SKM-1 (cell line): Measurements from ENCODE around the gene TRIM46.
"Not testable (repeated sequence)": the region's sequence is repeated elsewhere in the genome, so short reads cannot be mapped to it uniquely, and the experiment has no call there.

Experiments
- DNase-seq: peaks from one replicate; lab custom pipeline; 2025; ENCODE audit not compliant: unreplicated experiment; lab: John Stamatoyannopoulos, UW

Gene TRIM46

DNA sequence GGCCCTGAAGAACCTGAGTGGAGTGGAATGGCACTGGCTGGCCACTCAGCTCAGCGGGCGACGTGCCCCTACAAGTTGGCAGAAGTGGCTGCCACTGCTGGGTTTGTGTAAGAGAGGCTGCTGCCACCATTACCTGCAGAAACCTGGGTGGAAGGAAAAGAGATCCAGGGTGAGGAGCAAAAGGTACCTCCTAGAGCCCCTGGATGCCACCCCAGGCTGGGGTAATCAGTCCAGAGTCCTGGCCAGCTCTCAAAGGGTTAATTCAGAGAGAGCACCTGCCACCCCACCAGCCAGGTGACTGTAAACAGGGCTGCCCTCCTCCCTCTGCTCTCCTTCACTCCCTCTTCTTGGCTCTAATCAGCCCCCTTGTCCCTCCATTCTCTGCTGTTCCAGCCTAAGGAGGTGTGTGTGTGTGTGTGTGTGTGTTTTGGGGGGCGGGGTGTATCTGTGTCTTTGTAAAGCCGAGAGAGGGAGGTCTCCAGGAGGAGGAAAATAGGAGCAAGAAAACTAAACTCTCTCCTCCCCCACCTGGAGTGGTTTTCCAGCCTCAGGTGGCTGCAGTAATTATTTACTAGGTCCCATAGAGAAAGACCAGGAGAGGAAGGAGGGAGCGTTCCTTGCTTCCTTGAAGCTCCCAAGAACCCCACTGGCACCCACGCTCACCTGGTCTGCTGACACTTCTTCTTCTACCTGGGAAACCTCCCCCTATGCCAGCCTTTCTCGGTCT, 12.6 kb downstream of the TRIM46 start:
- no peak for DNase-seq

DNA sequence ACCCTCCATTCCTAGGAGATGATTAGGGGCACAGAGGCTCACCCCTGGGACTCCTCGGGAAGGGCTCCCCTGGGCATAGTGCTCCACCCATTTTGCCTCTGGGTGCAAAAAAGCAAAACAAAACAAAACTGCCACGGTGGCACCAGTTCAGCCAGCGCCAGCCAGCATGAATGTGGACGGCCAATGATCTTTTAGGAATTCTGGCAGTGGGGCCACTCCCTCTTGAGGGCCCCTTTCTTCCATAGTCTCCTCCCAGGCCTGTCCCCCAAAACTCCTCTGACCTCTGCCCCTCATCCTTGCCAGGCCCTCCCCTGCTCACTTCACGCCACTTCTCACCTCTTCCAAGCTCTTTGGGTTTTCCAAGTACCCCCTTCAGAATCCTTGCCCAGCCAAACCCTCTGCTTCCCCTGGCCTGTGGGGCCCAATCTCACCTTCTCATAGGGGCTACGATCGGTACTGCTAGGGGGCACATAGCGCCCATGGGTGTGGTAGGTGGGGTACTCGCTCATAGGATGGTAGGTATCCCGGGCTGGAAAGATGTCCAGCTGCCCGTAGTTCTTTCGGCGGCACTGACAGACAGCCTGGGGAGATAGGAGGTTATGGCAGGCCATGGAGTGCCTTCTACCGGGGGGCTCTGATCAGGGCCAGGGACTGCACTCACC, 13.3 kb downstream of the TRIM46 start:
- no peak for DNase-seq

DNA sequence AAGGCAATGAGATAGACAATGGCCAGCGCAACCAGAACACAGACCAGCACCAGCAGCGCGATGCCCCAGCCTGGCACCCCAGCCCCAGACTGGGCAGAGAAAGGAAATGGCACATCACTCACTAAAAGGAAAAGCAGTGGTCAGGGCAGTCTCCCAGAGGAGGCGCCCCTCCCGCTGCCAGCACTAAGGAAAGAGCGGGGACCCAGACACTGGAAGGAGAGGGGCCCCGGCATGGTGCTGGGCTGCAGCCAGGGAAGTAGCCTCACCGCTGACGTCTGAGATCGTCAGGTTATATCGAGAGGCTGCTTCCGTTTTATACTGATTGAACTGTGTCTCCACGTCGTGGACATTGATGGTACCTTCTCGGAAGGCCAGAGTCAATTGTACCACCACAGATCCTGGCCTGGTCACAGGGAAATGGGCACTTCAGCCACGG, 13.8 kb downstream of the TRIM46 start:
- no peak for DNase-seq

DNA sequence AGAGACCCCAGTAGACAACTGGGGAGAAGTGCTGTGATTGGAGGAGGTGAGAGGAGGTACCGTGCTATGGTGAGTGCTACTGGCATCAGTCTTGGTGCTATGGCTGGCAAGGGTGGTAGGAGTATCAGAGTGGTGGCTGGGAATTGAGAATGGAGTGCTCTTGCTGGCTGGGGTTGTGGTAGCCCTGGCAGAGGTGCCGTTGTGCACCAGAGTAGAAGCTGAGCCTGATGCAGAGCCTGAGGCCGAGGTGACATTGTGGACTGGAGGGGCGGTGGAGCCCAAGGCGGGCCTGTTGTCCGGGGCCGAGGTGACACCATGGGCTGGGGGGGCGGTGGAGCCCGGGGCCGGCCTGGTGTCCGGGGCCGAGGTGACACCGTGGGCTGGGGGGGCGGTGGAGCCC, 14.6 kb downstream of the TRIM46 start:
- no peak for DNase-seq

DNA sequence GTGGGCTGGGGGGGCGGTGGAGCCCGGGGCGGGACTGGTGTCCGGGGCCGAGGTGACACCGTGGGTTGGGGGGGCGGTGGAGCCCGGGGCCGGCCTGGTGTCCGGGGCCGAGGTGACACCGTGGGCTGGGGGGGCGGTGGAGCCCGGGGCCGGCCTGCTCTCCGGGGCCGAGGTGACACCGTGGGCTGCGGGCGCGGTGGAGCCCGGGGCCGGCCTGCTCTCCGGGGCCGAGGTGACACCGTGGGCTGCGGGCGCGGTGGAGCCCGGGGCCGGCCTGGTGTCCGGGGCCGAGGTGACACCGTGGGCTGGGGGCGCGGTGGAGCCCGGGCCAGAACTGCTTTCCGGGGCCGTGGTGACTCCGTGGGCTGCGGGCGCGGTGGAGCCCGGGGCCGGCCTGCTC, 16.3 kb downstream of the TRIM46 start:
- DNase-seq, result not testable (repeated sequence)

DNA sequence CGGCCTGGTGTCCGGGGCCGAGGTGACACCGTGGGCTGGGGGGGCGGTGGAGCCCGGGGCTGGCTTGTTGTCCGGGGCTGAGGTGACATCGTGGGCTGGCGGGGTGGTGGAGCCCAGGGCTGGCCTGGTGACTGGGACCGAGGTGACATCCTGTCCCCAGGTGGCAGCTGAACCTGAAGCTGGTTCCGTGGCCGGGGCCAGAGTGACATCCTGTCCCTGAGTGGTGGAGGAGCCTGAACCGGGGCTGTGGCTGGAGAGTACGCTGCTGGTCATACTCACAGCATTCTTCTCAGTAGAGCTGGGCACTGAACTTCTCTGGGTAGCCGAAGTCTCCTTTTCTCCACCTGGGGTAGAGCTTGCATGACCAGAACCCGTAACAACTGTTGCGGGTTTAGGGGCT, 18.3 kb downstream of the TRIM46 start:
- DNase-seq, result no peak

DNA sequence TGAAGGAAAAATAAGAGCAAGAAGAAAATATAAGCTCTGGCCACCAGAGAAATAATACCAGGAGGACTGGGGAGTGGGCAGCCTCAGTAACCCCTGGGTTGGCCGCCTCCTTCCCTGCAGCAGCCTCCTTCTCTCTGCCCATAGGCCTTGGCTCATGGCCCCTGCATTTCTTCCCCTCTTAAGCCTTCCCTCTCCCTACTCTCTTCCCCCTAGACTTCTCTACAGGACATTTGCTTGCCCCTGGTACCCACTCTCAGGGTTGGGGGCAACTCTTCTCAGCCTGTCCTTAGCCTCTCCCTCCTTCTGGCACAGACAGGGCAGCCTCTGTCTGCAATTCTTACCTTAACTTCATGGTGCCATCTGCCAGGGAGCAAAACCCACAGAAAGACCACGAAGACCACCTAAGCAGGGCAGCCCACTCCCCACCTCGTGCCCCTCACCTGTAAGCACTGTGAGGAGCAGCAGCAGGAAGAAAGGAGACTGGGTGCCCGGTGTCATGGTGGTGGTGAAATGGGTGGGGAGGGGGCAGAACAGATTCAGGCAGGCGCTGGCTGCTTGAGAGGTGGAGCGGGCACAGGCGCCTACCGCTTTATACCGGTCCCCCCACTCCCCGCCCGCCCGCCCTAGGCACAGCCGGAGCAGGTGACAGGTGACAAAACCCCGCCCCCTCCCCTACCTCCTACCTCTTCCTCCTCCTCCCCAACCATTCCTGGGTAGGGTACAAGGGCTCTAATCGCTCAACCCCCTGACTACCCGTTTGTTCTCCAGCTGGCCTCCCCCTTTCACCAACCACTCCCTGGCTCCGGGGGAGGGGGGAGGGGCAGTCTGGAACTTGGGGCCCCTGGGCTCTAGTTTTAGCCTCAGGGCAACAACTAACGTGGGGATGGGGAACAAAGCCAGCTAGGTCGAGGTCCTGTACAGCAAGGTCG, 19.0 kb downstream of the TRIM46 start:
- no peak for DNase-seq

DNA sequence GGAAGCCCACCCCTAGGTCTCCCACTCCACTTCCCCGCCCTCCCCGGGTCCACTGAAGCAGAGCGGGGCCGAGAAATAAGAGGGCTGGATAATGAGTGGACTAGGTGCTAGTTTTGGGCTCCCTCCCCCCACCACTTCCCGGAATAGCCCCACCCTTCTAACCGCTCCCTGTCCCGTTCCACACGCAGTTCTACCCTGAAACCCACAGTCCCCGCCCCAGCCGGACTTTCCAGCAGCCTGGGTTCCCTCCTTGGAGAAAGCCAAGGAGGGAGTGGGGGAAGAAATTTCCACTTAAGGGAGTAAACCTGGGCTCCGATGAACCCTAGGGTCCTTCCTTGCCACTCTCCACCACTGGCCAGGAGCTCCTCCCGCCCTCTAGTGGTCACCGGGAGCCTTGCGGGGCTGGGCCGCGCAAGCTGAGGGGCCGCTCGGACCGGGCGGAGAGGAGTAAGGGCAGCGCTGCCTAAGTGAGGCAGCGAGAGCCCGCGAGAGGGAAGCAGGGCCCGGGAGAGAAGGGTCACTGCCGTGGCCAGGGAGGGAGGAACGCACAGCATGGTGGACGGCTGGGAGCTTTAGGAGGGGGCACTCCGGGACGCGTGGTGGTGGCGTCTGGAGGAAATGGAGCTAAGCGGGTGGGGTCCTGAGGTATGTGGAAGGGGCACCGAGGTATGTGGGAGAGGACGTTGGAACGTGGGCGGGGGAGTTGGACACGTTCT, 19.8 kb downstream of the TRIM46 start:
- peak; percentile 94 for DNase-seq

DNA sequence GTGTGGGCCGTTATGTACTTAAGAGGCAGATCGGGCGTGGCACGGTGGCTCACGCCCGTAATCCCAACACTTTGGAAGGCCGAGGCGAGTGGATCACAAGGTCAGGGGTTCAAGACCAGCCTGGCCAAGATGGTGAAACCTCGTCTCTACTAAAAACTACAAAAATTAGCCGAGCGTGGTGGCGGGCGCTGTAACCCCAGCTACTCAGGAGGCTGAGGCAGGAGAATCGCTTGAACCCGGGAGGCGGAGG, 20.3 kb downstream of the TRIM46 start:
- DNase-seq, result not testable (repeated sequence)

DNA sequence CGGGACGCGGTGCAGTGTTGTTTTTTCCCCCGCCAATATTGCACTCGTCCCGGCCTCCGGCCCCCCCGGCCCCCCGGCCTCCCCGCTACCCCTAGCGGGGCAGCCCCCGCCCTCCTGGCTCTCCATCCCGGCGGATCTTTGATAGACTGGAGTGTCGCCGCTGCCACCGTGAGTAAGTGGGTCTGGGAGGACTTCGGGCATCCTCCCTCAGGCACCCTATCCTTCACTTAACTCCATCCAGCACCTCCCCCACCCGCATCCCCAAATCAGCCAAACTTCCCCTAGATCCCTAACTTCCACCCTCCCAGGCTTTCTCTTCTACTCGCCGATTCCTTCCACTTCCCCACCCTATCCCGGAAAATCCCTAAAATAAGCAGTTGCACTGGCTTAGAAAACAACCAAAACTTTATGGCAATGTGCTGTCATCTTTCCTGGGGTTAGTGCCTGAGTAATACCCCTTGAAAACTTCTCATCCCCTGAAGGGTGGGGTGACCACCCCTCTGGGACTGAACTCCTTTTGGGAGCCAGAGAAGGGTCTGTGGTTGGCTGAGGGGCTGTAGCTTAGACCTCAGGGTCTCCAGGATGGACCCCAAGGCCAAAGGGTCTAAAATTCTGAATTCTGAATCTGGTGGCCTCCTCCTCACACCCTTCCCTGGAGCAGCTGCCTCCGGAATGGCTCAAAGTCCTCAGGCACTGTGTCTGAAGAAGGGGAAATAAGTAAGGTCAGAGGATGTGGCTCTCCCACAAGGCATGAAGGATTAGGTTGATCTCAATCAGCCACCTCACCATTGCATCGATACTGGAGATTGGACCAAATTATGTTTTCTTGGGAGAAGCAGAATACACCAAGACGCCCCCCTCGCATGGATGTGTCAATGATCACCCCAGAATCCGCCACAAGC, 21.8 kb downstream of the TRIM46 start:
- no peak for DNase-seq

DNA sequence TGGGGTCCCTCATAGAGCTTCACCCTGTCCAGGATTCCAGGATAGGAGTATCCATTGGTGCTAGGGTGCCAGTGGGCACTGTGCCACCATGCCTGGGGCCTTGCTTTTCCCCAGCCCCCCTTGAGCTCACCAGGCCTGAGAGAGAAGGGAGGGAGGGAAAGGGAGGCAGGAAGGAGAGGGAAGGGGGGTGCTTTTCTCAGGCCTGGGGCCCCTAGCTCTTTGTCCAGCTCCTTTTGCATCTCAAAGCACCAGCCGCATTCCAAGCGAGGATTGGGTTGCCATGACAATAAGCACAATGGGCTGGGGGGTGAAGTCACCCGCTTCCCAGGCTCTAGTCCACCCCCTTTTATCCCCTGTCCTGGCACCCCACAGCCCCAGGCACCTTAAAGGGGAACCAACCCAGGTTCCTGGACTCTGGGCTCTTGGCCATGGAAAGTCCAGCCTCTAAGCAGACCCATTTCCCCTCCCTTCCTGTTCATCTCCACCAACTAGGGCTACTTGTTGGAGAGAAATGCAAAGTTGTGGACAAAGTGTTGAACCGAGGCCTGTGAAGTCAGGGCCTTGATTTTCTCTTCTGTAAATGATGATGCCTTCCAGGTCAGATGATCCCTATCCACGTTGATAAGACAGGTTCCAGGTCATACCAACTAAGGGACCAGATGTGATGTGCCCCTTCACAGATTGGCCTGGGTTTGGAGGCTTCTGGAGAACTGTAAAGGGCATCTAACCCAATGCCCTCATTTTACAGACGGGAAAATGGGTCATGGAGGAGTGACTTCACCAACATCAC, 22.6 kb downstream of the TRIM46 start:
- DNase-seq, result no peak

DNA sequence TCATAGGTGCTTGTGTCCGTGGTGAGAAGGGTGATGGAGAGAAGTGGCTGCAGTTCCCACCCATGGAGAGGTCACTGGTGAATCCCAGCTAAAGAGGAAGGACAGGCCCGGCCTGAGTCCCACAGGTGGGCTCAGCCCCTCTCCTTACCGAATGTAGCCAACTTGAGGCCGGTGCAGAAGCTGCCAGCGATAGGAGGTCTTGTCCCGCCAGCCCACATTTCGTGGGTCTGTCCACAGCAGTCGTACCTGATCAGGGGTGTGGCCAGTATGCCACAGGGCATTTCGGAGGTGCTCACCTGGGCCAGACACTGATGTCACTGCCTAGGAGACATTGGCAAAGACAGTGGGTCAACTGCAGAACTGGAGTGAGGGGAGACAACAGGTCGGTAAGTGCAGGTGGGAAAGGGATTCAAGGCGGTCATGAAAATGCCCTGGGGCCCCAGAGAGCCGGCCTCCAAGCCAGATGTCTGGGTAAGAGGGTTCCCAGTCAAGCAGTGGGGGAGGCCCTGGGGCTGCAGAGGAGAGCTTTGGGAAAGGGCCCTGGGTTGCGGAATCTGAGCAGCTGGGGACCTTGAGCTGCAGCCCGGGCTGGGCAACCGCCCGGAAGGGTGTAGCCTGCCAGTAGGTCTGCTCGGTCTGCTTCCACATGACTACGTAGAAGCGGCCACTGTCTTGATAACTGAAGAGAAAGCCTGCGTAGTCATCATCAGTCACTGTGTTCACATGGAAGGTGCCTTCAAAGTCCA, 23.4 kb downstream of the TRIM46 start:
- DNase-seq, result no peak

DNA sequence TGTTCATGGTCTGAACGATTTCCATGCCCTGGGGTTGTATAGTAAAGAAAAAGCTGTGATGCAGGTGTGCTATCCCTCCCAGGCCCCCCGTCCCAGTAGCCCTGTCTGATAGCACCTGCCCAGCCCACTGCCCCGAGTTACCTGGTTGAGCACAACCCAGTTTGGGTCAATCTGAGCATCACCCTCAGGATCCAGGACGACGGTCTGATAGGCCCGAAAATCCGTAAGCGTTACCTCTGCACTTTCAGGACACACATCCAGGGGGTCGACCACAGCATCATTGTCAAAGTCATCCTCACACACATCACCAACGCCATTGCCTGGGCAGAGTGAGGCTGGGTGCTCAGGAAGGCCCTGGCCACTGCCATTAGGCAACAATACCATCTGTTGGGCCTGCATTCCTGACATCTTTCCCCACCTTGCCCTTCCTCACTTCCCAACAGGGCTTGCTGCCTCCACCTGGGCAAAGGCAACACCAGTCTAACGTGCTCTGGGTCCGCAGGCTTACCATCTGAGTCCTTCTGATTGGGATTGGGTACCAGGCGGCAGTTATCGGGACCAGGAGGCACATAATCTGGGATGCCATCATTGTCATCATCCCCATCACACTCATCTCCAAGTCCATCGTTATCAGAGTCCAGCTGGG, 24.4 kb downstream of the TRIM46 start:
- no peak for DNase-seq

DNA sequence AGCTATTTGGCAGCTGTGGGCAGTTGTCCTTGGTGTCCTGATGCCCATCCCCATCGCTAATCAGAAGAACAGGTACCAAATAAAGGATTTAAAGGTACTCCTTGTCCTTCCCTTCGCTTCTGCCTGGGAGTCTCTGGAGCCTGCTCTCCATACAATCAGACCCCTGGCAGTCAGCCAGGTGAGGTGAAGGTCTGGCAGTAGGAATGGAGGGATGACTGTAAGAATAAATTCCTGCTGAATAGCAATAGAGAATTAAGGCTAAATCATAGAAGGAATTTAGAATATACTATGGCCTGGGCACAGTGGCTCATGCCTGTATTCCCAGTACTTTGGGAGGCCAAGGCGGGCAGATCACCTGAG, 24.9 kb downstream of the TRIM46 start:
- DNase-seq, result no peak

DNA sequence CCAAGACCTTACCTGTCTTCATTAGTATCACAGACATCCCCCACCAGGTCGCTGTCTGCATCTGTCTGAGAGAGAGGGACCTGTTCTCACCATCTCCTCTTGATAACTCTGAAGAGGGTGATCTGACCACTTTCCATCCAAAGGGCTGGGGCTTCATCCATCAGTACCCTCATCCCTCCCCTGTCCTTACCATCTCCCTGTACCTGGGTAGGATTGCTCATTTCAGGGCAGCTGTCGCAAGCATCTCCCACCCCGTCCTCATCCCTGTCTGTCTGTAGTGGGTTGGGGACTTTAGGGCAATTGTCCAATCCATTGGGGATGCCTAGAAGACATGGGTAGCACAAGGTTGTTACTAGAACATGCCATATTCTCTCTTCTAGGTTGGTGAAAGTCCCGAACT, 26.1 kb downstream of the TRIM46 start:
- no peak for DNase-seq

DNA sequence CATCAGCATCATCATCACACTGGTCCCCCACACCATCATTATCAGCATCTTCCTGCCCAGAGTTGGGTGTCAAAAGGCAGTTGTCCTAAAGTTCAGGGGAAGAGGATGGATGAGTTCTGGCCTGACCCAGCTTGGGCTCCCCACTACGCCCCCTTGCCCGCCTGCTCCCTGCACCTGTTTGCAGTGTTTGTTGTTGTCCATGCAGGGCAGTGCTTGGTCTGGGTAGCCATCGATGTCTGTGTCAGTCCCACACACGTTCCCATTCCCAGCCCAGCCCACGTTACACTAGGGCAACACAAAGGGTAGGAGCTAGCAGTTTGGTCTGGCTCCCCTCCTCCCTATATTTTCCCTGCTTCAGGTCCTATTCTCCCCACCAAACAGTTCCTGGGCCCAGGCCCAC, 27.3 kb downstream of the TRIM46 start:
- no peak for DNase-seq

DNA sequence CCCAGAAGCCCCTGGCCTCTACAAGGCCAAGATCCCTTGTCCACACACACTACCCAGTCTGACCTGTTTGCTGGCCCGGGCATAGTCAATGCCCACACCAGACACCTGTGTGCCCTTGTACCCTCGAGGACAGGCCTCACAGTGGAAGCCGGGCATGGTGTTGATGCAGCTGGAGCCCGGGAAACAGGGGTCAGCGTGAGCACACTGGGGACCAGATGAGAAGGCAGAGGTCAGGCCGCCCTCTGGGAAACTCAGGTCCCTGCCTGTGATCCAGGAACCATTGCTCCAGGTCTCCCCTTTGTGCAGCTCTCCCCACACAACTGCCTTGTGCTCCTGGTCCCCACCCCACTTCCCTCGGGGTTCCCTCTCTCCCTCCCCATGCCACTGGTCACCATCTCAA, 28.5 kb downstream of the TRIM46 start:
- no peak for DNase-seq

DNA sequence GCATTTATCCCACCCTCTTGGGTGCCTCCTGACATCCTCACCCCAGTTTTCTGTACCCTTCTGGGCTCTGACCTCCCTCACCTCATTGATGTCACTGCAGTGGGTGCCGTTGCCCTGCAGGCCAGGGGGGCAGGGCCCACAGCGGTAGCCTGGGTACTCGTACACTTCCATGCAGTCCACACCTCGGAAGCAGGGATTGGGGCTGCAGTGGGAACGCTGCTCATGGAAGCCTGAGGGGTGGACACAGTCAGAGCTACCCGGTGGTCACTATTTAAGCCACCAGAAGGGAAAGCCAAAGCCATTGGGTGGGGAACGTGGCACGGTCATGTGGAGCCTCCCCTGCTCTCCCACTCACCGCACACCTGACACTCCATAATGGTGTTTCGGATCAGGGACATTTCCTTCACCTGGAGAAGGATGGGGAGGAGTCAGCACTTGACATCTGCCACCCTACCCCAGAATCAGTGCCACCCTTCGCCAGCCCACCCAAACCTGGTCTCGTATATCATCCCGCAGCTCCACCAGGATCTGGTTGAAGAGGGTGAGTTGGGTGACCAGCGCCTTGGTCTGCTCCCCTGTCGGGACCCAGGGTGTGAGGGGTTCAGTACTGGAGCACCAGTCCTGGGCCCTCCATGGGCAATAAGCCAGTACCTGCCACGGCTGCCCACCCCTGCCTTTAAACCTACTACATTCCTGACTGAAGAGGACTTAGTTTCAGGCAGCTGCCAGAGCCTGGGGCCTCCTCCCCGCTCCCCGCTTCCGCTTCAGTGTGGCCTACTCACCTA, 29.3 kb downstream of the TRIM46 start:
- DNase-seq, result no peak
